ENCODE results near the gene ADAT3.
A peak's percentile ranks its signal among the peaks of the same experiment; 100 is the strongest.
"Not testable (repeated sequence)": the region's sequence is repeated elsewhere in the genome, so short reads cannot be mapped to it uniquely, and the experiment has no call there.

ADAT3 gene

DNA sequence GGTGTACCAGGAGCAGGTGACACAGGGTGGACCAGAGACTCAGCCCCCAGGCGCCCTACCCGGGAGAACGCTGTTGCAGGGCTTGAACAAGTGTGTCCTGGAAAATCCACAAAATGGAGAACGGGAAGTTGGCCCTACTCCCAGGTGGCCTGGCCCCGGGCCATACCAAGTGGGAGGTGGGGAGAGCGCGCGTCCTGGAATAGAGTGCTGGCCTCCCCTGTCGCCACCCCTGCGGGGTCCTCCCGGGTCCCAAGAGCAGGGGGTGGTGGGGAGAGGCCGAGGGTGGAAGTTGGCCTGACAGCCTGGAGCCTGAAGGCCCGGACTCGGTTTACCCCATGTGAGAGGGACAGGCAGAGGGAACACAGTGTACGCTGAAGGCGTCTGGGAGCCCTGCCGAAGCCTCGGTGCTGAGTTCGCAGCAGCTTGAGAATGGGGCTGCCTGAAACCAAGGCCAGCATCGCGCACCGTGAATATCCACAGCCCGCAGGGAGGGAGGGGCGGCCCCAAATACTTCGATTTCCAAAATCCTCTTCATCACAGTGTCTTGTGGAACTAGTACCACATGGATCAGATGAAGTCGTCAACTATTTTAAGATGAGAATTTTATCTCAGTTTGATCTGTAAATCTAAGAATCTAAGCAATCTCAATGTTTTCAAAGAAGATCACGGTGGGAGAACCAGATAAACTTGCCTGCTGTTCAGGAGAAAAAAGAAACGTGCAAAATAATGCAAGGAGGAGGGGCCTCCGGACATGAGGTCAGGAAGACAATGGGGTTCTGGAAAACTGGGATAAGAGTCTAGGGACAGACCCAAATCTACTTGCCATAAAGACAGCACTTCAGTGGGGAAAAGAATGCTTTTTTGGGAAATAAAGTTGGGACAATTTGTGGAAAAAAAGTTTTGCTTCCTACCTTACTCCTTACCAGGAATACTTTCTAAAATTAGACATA, 31.4 kb upstream of the ADAT3 start:
- TF ChIP-seq ZNF274 (IDR thresholded peaks at IDR 0.05; ENCODE audit: low read depth, low read length): no peak
- peak overlapping the region; percentile 82 for H3K4me3 ChIP-seq (ENCODE audit: low read length)

GRCh38 chr19:1874554-1875185, 30.5 kb upstream of the ADAT3 start:
- H3K4me3 ChIP-seq (ENCODE audit: low read length): peak overlapping the region; percentile 82
- TF ChIP-seq ZNF274 (IDR thresholded peaks at IDR 0.05; ENCODE audit: low read depth, low read length): no peak

GRCh38 chr19:1875265-1875645, 29.9 kb upstream of the ADAT3 start:
- H3K4me3 ChIP-seq (ENCODE audit: low read length): peak overlapping the region; percentile 82

GRCh38 chr19:1875646-1876495, 29.3 kb upstream of the ADAT3 start:
- no peak for TF ChIP-seq ZNF274 (IDR thresholded peaks at IDR 0.05; ENCODE audit: low read depth, low read length)
- peak overlapping the region; percentile 82 for H3K4me3 ChIP-seq (ENCODE audit: low read length)

GRCh38 chr19:1876496-1877279, 28.5 kb upstream of the ADAT3 start:
- H3K4me3 ChIP-seq (ENCODE audit: low read length): peak overlapping the region; percentile 7; the same call in 1 of the 2 replicates

DNA sequence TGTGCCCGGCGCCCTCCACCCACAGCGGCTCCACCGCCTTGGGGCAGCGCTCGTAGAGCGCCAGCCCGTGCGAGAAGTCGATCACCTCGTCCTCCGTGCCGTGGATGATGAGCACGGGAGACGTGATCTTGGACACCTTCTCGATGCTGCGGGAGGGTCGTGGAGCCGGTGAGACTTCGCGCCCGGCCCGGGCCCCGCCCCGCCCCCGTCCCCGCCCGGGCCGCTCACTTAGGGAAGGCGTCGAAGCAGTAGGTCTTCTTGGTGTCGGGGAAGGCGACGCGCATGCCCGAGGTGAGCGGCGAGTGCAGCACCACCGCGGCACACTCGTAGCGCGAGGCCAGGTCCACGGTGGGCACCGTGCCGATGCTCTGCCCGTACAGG, 27.9 kb upstream of the ADAT3 start:
- not testable (repeated sequence) for H3K4me3 ChIP-seq (ENCODE audit: low read length)

DNA sequence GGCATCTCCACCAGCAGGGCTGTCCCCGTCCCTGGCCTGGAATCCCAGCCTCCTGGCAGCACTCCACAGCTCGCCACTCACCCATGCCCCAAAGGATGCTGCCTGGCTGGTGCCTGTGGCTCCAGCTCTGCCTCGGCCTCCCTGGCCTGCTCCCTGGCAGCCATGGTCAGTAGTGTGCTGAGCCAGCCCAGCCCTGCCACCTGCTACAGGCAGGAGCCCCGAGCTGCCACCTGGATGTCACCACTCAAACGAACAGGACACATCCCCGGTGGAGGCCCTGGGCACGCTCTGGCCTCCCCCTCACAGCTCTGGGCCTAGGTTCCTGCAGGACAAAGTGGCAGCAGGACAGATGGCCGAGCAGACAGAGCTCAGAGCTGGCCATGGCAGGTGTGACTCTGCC, 26.6 kb upstream of the ADAT3 start:
- not testable (repeated sequence) for H3K4me3 ChIP-seq (ENCODE audit: low read length)

DNA sequence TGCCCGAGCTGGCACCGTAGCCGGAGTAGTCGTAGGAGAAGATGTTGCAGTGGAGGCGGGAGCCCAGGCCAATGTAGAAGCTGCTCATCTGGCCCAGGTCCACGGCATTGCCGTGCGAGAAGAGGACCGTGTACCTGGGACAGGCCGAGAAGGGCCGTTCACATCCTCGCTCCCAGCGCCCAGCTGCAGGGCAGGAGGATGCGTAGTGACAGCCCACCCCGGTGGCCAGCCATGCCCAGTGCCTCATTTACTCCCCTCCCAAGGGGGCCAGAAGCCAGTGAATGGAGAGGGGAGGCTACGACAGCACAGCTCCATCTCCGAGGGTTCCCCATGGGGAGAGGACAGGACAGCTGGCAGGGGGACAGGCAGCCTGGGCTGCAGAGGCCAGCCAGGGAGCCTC, 25.2 kb upstream of the ADAT3 start:
- not testable (repeated sequence) for H3K4me3 ChIP-seq (ENCODE audit: low read length)

DNA sequence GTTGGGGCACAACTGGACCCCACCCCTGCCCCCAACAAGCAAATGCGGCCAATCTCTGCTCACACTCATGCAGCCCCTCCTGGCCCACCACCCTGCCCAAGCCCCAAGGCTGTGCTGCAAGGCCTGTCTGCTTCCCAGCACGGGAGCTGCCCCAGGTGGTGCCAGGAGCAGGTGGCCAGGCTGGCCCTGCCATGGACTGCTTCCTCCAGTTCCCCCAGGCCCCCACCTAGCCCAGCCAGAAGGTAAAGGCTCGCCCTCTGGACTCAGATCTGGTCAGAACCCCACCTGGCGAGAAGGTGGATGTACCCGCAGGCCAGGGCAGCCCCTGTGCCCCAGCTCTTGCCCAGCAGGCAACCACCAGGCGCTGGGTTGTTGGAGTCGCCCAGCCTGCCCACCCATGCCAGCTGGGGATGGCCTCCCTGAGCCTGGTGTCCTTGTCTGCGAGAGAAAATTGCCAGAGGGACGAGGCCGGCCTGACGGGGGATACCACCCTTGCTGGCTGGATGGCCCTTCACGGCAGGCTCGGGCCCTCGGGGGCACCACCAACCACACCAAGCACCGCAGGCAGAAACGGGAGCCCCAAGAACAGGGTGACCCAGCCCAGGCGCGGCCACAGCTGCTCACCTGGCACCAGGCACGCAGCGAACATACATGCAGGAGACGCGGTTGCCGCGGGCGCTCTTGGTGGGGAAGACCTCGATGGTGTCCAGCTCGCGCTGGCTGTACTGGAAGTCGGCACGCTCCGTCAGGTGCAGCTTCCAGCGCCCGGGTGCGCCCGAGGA, 24.4 kb upstream of the ADAT3 start:
- no peak overlapping the region for H3K4me3 ChIP-seq (ENCODE audit: low read length)
- TF ChIP-seq ZNF274 (IDR thresholded peaks at IDR 0.05; ENCODE audit: low read depth, low read length): no peak

DNA sequence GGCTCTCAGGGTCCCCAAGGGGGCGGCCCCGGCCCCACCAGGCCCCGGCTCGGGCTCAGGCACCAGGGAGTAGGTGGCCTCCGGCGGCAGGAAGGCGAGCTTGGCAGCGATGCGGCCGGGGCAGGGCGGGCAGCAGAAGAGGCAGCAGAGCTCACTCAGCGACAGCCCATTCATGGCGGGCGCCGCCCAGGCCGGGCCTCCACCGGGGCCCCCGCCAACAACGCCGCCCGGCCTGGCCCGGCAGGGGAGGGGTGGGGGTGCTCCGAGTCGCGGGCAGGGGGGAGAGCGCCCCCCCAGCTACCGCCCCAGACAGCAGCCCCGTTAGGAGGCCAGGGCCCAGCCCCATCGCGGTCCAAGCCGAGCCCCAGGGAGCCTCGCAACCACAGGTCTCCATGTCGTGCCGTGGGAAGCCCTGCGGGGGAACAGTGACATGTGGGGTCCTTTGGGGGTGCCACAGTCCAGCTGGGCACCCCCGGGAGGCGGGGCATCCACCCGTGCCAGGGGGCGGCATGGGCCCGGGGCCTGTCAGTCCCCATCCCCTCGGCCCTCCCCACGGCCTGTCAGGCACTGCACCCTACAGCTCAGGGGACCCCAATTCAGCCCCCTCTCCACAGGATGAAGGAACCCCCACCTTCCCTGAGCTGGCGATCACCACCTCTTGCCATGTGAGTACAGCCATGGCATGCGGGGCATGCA, 23.7 kb upstream of the ADAT3 start:
- not testable (repeated sequence) for H3K4me3 ChIP-seq (ENCODE audit: low read length)

DNA sequence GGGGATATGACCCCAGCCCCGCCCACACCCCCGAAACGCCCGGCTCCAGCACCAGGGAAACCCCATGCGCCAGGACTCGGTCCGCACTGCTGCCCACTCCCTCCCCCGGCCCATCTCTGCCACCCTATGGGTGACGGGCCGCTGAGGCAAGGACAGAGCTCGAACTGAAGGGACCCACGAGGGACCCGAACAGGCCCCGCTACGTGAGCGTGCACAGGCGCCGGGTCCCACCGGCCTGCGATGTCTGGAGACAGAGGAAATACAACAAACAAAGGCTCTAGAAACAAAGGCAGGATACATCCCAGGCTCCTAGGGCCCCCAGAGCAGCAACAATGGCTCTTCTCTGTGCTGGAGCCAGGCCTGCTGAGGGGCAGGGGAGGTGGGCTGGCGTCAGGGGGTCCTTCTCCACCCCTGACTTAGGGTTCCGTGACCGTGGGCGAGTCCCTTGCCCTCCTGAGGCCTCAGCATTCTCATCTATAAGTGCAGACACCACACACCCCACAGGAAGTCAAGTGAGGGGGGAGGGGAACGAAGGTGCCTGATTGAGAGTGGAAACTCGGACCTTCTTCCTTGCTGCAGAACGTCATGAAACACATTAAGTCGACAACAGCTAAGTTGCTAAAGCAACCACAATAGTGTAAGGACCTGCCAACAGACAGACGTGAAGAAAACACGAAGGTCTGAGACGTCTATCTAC, 23.0 kb upstream of the ADAT3 start:
- H3K4me3 ChIP-seq (ENCODE audit: low read length): no peak overlapping the region; the same call in 1 of the 2 replicates
- no peak for TF ChIP-seq ZNF274 (IDR thresholded peaks at IDR 0.05; ENCODE audit: low read depth, low read length)
